ENCODE results near the gene CSF1.

Gene CSF1

GRCh38 chr1:109963864-109964263 is 53.2 kb downstream of the CSF1 start:
- Histone ChIP-seq H2BK12ac (ENCODE audit: low read length) (no peak overlapping the region), H3K4ac (ENCODE audit: low read length) (no peak overlapping the region), H3K4me3 (ENCODE audit: low read length in 2 of 2) (no peak overlapping the region), H2BK120ac (ENCODE audit: low read depth, low read length) (no peak overlapping the region), H3K27me3 (ENCODE audit: control insufficient read depth in 3 of 3, insufficient read depth in 3 of 3, low read depth in 1 of 3, low read length in 3 of 3) (no peaks in the 10 kb centered on the region), H4K8ac (ENCODE audit: low read depth, low read length) (no peak overlapping the region), H3K9ac (ENCODE audit: low read depth, low read length, poor library complexity) (no peak overlapping the region), H3K14ac (ENCODE audit: low read length) (no peak overlapping the region), H4K91ac (ENCODE audit: low read depth, low read length, poor library complexity) (no peak overlapping the region), H2BK5ac (ENCODE audit: low read length) (no peak overlapping the region), H3K23ac (ENCODE audit: low read depth, low read length, poor library complexity) (no peak overlapping the region), H2AK5ac (ENCODE audit: low read depth, low read length) (no peak overlapping the region), H2BK15ac (ENCODE audit: low read length) (no peak overlapping the region), H3K79me1 (ENCODE audit: low read depth, low read length) (no peaks in the 10 kb centered on the region), H3K4me2 (ENCODE audit: insufficient read depth, low read length, poor library complexity, severe bottlenecking) (no peak overlapping the region), H3K18ac (ENCODE audit: low read length) (no peak overlapping the region), H3K27ac (replicated peaks; ENCODE audit: low read length) (no peak overlapping the region), H3K9me3 (replicated peaks in 1 of 2; ENCODE audit: control insufficient read depth in 2 of 2, insufficient read depth in 1 of 2, low read depth in 1 of 2, low read length in 2 of 2) (peaks cover 0 to 4% of the 10 kb centered on the region in 2 donors), H2AFZ (ENCODE audit: low read length) (no peak overlapping the region), H3K36me3 (replicated peaks in 1 of 2; ENCODE audit: control insufficient read depth in 2 of 2, insufficient read depth in 2 of 2, low read length in 2 of 2) (no peaks in the 10 kb centered on the region), H3K4me1 (ENCODE audit: control insufficient read depth in 2 of 2, insufficient read depth in 1 of 2, low read depth in 1 of 2, low read length in 2 of 2) (peaks cover 22% of the 10 kb centered on the region in 2 donors)
- no CpG with 5 or more reads among the region's 1 CpG for WGBS, 2 donors (ENCODE audit: extremely low coverage in 2 of 2, insufficient read length in 2 of 2, insufficient replicate concordance in 1 of 2)
- no peak for DNase-seq (ENCODE audit: low spot score)

GRCh38 chr1:109969146-109969829 is 58.6 kb downstream of the CSF1 start:
- Histone ChIP-seq H4K8ac (ENCODE audit: low read depth, low read length) (no peak overlapping the region), H2AFZ (ENCODE audit: low read length) (no peak overlapping the region), H3K4me1 (ENCODE audit: control insufficient read depth in 2 of 2, insufficient read depth in 1 of 2, low read depth in 1 of 2, low read length in 2 of 2) (no peaks in the 10 kb centered on the region), H3K23ac (ENCODE audit: low read depth, low read length, poor library complexity) (no peak overlapping the region), H3K27ac (replicated peaks; ENCODE audit: low read length) (no peak overlapping the region), H3K4ac (ENCODE audit: low read length) (no peak overlapping the region), H3K79me1 (ENCODE audit: low read depth, low read length) (no peaks in the 10 kb centered on the region), H4K91ac (ENCODE audit: low read depth, low read length, poor library complexity) (no peak overlapping the region), H3K4me2 (ENCODE audit: insufficient read depth, low read length, poor library complexity, severe bottlenecking) (no peak overlapping the region), H2BK12ac (ENCODE audit: low read length) (no peak overlapping the region), H3K4me3 (ENCODE audit: low read length in 2 of 2) (no peak overlapping the region), H2BK5ac (ENCODE audit: low read length) (no peak overlapping the region), H3K14ac (ENCODE audit: low read length) (no peak overlapping the region), H2AK5ac (ENCODE audit: low read depth, low read length) (no peak overlapping the region), H3K9ac (ENCODE audit: low read depth, low read length, poor library complexity) (no peak overlapping the region), H3K9me3 (replicated peaks in 1 of 2; ENCODE audit: control insufficient read depth in 2 of 2, insufficient read depth in 1 of 2, low read depth in 1 of 2, low read length in 2 of 2) (peaks cover 0 to 4% of the 10 kb centered on the region in 2 donors), H2BK120ac (ENCODE audit: low read depth, low read length) (no peak overlapping the region), H3K36me3 (replicated peaks in 1 of 2; ENCODE audit: control insufficient read depth in 2 of 2, insufficient read depth in 2 of 2, low read length in 2 of 2) (no peaks in the 10 kb centered on the region), H3K27me3 (ENCODE audit: control insufficient read depth in 3 of 3, insufficient read depth in 3 of 3, low read depth in 1 of 3, low read length in 3 of 3) (no peaks in the 10 kb centered on the region), H3K18ac (ENCODE audit: low read length) (no peak overlapping the region), H2BK15ac (ENCODE audit: low read length) (no peak overlapping the region)
- WGBS, 2 donors (ENCODE audit: extremely low coverage in 2 of 2, insufficient read length in 2 of 2, insufficient replicate concordance in 1 of 2), result no CpG with 5 or more reads among the region's 3 CpGs
- no peak for DNase-seq (ENCODE audit: low spot score)

- H3K4me3 ChIP-seq (ENCODE audit: low read length in 2 of 2), result no peak overlapping the region
- H3K23ac ChIP-seq (ENCODE audit: low read depth, low read length, poor library complexity), result no peak overlapping the region
- WGBS, 2 donors (ENCODE audit: extremely low coverage in 2 of 2, insufficient read length in 2 of 2, insufficient replicate concordance in 1 of 2), result no CpG with 5 or more reads among the region's 3 CpGs
- H2BK5ac ChIP-seq (ENCODE audit: low read length), result no peak overlapping the region
- no peak overlapping the region for H2BK12ac ChIP-seq (ENCODE audit: low read length)
- H3K79me1 ChIP-seq (ENCODE audit: low read depth, low read length), result no peaks in the 10 kb centered on the region
- no peak overlapping the region for H3K9ac ChIP-seq (ENCODE audit: low read depth, low read length, poor library complexity)
- H3K18ac ChIP-seq (ENCODE audit: low read length), result no peak overlapping the region
- H4K91ac ChIP-seq (ENCODE audit: low read depth, low read length, poor library complexity), result no peak overlapping the region
- peaks cover 0 to 4% of the 10 kb centered on the region in 2 donors for H3K9me3 ChIP-seq (replicated peaks in 1 of 2; ENCODE audit: control insufficient read depth in 2 of 2, insufficient read depth in 1 of 2, low read depth in 1 of 2, low read length in 2 of 2)
- H4K8ac ChIP-seq (ENCODE audit: low read depth, low read length), result no peak overlapping the region
- H3K27ac ChIP-seq (replicated peaks; ENCODE audit: low read length), result no peak overlapping the region
- H2BK120ac ChIP-seq (ENCODE audit: low read depth, low read length), result no peak overlapping the region
- no peak overlapping the region for H2AFZ ChIP-seq (ENCODE audit: low read length)
- no peaks in the 10 kb centered on the region for H3K36me3 ChIP-seq (replicated peaks in 1 of 2; ENCODE audit: control insufficient read depth in 2 of 2, insufficient read depth in 2 of 2, low read length in 2 of 2)
- no peak overlapping the region for H3K4me2 ChIP-seq (ENCODE audit: insufficient read depth, low read length, poor library complexity, severe bottlenecking)
- no peak overlapping the region for H3K4ac ChIP-seq (ENCODE audit: low read length)
- no peak for DNase-seq (ENCODE audit: low spot score)
- no peak overlapping the region for H3K14ac ChIP-seq (ENCODE audit: low read length)
- no peak overlapping the region for H2AK5ac ChIP-seq (ENCODE audit: low read depth, low read length)
- no peaks in the 10 kb centered on the region for H3K27me3 ChIP-seq (ENCODE audit: control insufficient read depth in 3 of 3, insufficient read depth in 3 of 3, low read depth in 1 of 3, low read length in 3 of 3)
- no peaks in the 10 kb centered on the region for H3K4me1 ChIP-seq (ENCODE audit: control insufficient read depth in 2 of 2, insufficient read depth in 1 of 2, low read depth in 1 of 2, low read length in 2 of 2)
- no peak overlapping the region for H2BK15ac ChIP-seq (ENCODE audit: low read length)
These were observed 59.3 kb downstream of the CSF1 start for GRCh38 chr1:109969907-109970306.

- H3K9me3 ChIP-seq (replicated peaks in 1 of 2; ENCODE audit: control insufficient read depth in 2 of 2, insufficient read depth in 1 of 2, low read depth in 1 of 2, low read length in 2 of 2), result no peaks in the 10 kb centered on the region
- DNase-seq (ENCODE audit: low spot score), result no peak
- H3K79me1 ChIP-seq (ENCODE audit: low read depth, low read length), result no peaks in the 10 kb centered on the region
- H3K14ac ChIP-seq (ENCODE audit: low read length), result no peak overlapping the region
- no peak overlapping the region for H2BK5ac ChIP-seq (ENCODE audit: low read length)
- H2AK5ac ChIP-seq (ENCODE audit: low read depth, low read length), result no peak overlapping the region
- H2AFZ ChIP-seq (ENCODE audit: low read length), result no peak overlapping the region
- no peak overlapping the region for H3K4ac ChIP-seq (ENCODE audit: low read length)
- no peak overlapping the region for H4K91ac ChIP-seq (ENCODE audit: low read depth, low read length, poor library complexity)
- no peak overlapping the region for H2BK120ac ChIP-seq (ENCODE audit: low read depth, low read length)
- H3K18ac ChIP-seq (ENCODE audit: low read length), result no peak overlapping the region
- H3K27me3 ChIP-seq (ENCODE audit: control insufficient read depth in 3 of 3, insufficient read depth in 3 of 3, low read depth in 1 of 3, low read length in 3 of 3), result no peaks in the 10 kb centered on the region
- H3K27ac ChIP-seq (replicated peaks; ENCODE audit: low read length), result no peak overlapping the region
- H3K4me1 ChIP-seq (ENCODE audit: control insufficient read depth in 2 of 2, insufficient read depth in 1 of 2, low read depth in 1 of 2, low read length in 2 of 2), result no peaks in the 10 kb centered on the region
- no peak overlapping the region for H3K9ac ChIP-seq (ENCODE audit: low read depth, low read length, poor library complexity)
- no CpG with 5 or more reads among the region's 1 CpG for WGBS, 2 donors (ENCODE audit: extremely low coverage in 2 of 2, insufficient read length in 2 of 2, insufficient replicate concordance in 1 of 2)
- no peak overlapping the region for H3K4me3 ChIP-seq (ENCODE audit: low read length in 2 of 2)
- no peak overlapping the region for H3K23ac ChIP-seq (ENCODE audit: low read depth, low read length, poor library complexity)
- H4K8ac ChIP-seq (ENCODE audit: low read depth, low read length), result no peak overlapping the region
- no peaks in the 10 kb centered on the region for H3K36me3 ChIP-seq (replicated peaks in 1 of 2; ENCODE audit: control insufficient read depth in 2 of 2, insufficient read depth in 2 of 2, low read length in 2 of 2)
- no peak overlapping the region for H3K4me2 ChIP-seq (ENCODE audit: insufficient read depth, low read length, poor library complexity, severe bottlenecking)
- no peak overlapping the region for H2BK15ac ChIP-seq (ENCODE audit: low read length)
- H2BK12ac ChIP-seq (ENCODE audit: low read length), result no peak overlapping the region
These were observed 60.9 kb downstream of the CSF1 start for GRCh38 chr1:109971559-109971958.

Data from neuronal stem cell (in vitro differentiated cells).